GM18526 (cell line): Measurements from ENCODE around the gene DLGAP3.

Source experiments
- POLR2A ChIP-seq: IDR thresholded peaks from 3 replicates; pipeline ENCODE4 v1.6.1; 2011; ENCODE audit not compliant: insufficient read length; ENCODE audit errors: extremely low read depth

Gene DLGAP3

DNA sequence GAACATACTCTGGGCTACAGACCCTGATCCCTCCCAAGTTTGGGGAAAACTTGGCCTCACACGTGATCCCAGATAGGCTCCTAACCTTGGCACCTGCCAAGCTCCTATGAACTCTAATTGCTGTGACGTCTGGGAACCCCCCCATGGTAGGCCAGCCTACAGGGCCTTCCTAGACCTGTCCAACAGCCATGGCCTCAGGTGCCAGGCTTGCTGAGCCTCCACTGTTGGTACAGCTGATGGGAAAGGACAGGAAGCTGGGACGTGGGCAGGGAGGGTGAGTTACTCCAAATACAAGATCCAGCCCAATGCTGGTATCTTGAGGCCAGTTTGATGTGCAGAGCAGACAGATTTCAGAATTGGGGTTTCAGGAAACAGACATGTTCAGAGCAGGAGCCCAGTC, 89.0 kb downstream of the DLGAP3 start:
- TF ChIP-seq POLR2A, result no peak

GRCh38 chr1:34839526-34840305, 89.7 kb downstream of the DLGAP3 start:
- TF ChIP-seq POLR2A, result no peak

DNA sequence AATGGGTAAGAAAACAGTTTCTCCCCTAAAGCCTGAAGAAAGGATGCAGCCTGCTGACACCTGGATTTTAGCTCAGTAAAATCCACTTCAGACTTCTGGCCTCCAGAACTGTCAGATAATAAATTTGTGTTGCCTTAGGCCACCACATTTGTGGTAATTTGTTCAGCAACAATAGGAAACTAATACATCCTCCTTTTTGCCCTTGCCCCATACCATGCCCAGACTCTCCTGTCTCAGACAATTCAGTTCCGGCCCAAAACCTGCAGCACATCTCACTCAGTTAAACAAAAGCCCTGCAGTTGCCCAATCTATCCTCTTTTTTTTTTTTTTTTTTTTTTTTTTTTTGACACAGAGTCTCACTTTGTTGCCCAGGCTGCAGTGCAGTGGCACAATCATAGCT, 95.7 kb downstream of the DLGAP3 start:
- TF ChIP-seq POLR2A, result no peak

- no peak for TF ChIP-seq POLR2A
Measured at GRCh38 chr1:34831721-34832246, 97.7 kb downstream of the DLGAP3 start.

GRCh38 chr1:34829250-34829649, 100.2 kb downstream of the DLGAP3 start:
- TF ChIP-seq POLR2A, result no peak

GRCh38 chr1:34828611-34829010, 100.8 kb downstream of the DLGAP3 start:
- TF ChIP-seq POLR2A, result no peak

GRCh38 chr1:34827341-34827941, 102.0 kb downstream of the DLGAP3 start:
- TF ChIP-seq POLR2A, result no peak

DNA sequence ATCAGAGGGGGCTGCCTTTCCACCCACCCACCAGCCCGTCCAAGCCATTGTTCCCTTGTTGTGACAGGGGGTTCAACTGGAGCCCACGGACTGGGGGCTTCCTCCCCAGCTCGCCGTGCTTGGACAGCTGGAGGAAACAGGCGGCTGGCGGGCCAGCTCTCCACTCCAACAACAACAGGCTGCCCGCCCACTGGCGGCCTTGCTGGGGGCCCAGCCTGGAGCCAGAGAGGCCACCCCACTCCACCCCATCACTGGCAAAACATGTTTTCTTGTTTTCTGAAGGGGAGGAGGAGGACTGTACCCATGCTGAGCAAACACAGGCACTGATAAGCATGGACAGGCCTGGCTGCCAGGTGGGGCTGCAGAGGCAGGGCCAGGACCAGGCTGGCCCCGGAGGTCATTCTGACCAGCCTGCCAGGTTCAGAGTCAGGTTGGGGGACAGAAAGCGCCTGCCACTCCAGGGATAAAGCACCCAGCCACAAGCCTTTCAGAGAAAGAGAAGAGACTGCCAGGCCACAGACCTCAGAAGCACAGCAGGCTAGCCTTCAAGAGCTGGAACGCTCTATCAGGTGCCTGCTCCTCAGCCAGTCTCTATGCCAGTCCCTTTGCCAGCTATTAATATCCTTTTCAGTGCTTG, 103.9 kb downstream of the DLGAP3 start:
- TF ChIP-seq POLR2A, result no peak

DNA sequence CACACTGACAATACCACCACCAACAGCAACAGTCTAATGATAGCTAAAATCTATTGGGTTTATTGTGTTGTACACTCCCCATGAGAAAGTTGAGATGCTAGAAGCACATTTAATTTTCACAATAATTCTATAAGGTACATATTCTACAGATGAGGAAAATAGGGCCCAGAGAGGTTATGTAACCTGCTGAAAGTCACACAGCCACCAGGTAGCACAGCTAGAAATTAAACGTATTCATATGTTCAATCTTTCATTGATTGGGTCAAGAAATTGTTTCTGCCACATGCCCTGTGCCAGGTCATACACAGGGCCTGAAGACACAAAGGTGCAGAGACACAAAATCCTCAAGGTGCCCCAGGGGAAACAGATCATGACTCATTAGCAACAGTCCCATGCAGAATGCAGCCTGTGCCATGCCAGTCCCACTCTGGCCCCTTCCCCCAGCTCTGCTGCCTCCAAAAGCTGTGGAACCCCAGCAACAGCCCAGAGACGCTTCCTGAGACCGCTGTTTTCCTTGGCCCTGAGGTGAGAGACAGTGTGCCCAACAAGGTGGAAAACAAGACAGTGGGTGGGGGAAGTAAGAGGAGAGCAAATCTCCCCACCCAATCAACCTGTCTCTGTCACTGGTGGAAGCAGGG, 104.5 kb downstream of the DLGAP3 start:
- TF ChIP-seq POLR2A, result no peak

DNA sequence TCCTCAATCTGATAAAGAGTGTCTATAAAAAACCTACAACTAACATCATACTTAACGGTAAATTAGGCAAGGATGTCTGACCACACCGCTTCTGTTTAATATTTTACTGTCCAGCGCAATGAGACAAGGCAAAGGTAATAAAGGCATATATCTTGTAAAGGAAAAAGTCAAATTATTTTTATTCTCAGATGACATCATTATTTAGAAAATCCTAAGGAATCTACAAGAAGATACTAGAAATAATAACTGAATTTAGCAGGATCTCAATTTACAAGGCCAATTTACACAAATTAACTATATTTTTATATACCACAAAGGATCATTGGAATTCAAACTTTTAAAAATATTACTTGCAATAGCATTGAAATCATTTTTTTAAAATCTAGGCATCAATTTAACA, 107.2 kb downstream of the DLGAP3 start:
- no peak for TF ChIP-seq POLR2A

- no peak for TF ChIP-seq POLR2A
Measured at GRCh38 chr1:34816778-34817177, 112.7 kb downstream of the DLGAP3 start.

- TF ChIP-seq POLR2A, result no peak
Measured at GRCh38 chr1:34816332-34816731, 113.1 kb downstream of the DLGAP3 start.
